Stimulated activated CD8-positive, alpha-beta memory T cell treated with anti-CD3 and anti-CD28 coated beads, Interleukin-7, amount 100 ng/mL, for 48 hours (primary cell): ENCODE data around the gene BPIFB6.

Source experiments
- DNase-seq, 2 donors: peaks; one replicate each; pipeline ENCODE4 v3.0.0-alpha.2; 2020; ENCODE audit warnings: low read depth in 1 of 2; ENCODE audit errors: extremely low read depth in 1 of 2

The BPIFB6 gene

DNA sequence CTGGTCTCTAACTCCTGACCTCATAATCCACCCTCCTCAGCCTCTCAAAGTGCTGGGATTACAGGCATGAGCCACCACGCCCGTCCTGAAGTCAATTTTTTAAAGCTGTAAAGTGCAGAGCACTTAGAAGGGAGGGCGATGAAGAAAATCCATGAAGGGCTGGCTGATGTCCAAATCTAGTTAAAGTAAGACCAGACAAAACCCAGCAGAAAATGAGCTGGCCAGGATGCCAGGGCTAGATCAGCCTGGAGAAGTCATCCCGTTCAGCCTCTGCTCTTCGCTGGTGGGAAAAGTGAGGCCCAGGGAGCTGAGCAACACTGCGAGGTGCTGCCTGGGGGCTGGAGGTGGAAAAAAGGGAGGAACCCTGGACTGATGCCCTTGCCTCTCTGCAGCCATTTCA lies 51.1 kb downstream of the BPIFB6 start:
- no peak for DNase-seq

DNA sequence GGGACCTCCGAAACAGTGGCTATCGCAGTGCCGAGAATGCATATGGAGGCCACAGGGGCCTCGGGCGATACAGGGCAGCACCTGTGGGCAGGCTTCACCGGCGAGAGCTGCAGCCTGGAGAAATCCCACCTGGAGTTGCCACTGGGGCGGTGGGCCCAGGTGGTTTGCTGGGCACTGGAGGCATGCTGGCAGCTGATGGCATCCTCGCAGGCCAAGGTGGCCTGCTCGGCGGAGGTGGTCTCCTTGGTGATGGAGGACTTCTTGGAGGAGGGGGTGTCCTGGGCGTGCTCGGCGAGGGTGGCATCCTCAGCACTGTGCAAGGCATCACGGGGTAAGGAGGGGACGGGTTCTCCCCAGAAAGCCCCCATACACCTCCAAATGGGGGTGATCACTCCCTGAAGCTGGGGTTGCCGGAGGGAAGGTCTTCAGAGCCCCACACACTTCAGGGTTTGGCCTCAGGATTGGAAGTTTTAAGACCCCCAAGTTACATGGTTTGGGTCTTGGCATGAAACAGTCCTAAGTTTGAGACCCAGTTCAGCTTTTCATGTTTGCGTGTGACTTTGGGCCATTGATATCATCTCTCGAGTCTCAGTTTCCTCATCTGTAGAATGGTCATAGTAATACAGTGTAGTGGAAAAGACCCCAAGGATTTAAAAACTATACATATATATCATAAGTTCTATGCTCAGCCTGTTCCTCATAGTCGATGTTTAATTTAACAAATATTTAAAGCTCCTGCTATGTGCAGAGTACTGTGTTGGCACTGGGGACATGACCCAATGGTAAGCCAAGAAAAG lies 52.3 kb downstream of the BPIFB6 start:
- no peak for DNase-seq

DNA sequence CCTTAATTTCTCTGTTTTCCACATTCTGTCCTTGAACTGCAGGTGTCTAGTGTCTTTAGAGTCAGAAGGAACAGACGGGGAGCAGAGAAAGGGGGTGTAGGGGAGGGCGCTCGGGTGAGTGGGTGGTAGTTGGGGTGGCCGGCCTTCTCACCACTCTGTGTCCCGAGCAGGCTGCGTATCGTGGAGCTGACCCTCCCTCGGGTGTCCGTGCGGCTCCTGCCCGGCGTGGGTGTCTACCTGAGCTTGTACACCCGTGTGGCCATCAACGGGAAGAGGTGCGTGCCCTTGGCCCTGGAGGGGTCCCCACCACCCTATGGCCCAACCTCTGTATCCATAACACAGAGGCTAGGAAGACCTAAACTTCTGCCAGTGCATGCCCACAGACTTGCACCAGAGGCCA lies 53.3 kb downstream of the BPIFB6 start:
- no peak for DNase-seq

DNA sequence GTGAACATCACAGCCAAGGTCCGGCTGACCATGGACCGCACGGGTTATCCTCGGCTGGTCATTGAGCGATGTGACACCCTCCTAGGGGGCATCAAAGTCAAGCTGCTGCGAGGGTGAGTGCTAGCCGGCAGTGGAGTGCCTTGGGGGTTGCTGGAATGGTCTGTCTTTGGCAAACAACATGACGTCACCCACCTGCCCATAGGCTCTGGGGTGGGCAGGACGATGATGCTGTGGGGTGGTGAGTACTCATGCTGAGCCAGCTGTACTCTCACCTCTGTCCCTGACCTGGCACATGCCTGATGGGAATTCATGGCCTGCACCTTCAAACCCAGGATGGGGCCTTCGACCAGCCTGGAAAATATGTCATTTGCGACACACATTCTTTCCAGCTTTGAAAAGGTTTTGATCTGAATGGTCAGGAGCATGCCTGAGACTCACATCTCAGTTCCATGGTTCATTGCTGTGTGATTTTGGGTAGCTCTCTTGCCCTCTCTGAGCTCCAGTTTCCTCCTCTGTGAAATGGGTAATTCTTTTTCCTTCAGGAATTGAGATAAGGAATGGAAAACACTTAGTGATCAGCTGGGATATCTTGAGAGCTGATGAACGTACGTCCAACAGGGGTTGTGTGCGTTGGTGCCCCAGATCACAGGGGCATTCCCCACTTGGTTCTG lies 54.7 kb downstream of the BPIFB6 start:
- no peak for DNase-seq

DNA sequence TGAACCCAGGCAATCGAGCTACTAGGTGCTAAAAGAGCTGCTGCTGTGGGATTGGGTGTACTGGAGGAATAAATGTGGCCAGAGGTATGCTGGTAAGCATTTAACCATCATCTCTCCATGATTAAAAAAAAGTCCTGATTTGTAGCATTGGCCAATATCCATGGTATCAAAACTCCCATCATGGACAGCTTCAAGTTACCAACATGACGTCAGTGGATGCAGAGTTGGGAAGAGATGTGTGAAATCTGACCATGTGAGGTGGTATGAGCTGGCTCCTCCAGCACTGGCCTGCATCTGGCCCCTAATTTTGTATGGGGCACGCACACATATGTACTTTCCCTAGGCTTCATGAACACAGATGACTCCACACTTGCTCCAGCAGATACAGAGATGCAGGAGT lies 59.7 kb downstream of the BPIFB6 start:
- no peak for DNase-seq

DNA sequence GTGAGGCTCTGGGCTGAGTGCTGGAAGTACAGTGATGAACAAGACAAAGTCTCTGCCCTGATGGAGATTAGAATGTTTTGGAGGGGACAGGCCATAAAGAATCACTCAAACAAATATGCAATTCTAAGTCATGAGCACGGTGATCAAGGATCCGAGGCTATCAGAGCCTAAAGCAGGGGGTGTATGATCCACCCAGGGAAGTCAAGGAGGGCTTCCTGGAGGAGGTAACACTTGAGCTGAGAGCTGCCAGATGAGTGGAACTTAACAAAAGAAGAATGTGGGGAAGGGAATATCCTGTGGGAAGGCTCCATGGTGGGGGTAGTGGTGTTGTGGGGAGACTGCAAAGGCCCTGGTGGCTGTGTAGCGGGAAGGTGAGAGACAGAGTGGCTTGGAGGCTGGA lies 60.2 kb downstream of the BPIFB6 start:
- no peak for DNase-seq

DNA sequence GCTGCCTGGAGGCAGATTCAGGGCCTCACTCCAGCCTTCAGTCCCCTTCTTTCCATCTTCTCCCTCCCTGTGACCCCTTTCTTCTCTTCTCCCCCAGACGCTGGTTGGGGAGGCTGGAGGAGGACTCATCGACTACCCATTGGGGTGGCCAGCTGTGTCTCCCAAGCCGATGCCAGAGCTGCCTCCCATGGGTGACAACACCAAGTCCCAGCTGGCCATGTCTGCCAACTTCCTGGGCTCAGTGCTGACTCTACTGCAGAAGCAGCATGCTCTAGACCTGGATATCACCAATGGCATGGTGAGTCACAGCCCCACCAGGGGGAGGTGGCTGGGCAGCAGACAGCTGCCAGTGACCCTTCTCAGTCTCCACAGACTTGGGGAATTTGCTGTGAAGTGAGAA lies 60.9 kb downstream of the BPIFB6 start:
- no peak for DNase-seq

DNA sequence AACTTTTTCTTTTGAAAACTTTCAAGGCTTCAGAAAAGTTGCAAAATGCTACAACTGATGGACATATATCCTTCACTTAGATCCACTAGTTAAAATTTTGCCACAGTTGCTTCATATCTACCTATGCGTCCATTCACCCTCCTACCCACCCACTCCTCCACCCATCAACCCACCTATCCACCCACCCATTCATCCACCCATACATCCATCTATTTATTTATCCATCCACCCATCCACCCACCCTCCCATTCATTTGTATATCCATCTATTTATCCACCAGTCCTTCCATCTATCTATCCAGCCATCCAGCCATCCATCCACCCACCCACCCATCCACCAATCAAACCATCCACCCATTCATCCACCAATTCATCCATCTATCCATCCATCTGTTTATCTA lies 61.6 kb downstream of the BPIFB6 start:
- DNase-seq = no peak

DNA sequence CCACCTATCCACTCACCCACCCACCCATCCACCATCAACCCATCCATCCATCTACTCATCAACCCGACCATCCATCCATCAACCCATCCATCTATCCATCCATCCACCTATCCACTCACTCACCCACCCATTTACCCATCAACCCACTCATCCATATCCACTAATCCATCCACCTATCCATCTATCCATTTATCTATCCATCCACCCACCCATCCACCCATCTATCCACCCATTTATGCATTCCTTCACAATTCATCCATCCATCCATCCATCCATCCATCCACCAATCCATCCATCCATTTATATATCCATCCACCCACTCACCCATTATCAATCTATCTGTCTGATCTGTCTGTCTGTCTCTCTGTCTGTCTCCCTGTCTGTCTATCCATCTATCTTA lies 62.1 kb downstream of the BPIFB6 start:
- no peak for DNase-seq
